WTC11 (cell line): ENCODE data around the gene SULT2B1. TPM values are rescaled to one million over a fixed set of nuclear protein-coding genes. Genes with fewer than 3 reads are reported as not detected.

Source experiments
- ATAC-seq: fragments of 200-7000 bp; cut with Tn5 transposase; 2 replicates; pipeline ENCODE4 v1.10.0; 2021; ENCODE audit warnings: mild to moderate bottlenecking, moderate library complexity
- CTCF ChIA-PET: fragments of 300-600 bp; sonication (Branson Sonifier 250); formaldehyde crosslinking; loops from one replicate; lab custom pipeline; 2021; ENCODE audit warnings: antibody characterized with exemption; lab: Charles Lee
- POLR2A ChIA-PET: fragments of 350-600 bp; sonication (Branson Sonifier 250); formaldehyde crosslinking; loops from one replicate; lab custom pipeline; 2021; ENCODE audit warnings: antibody characterized with exemption; lab: Charles Lee
- DNase-seq: peaks from one replicate; pipeline ENCODE4 v3.0.0; 2021; ENCODE audit warnings: low spot score
- H3K27ac Mint-ChIP-seq: 2 replicates; pipeline ENCODE4 v1.8.0; 2021; ENCODE audit warnings: mixed read lengths
- H3K27me3 Mint-ChIP-seq: 2 replicates; pipeline ENCODE4 v1.8.0; 2021; ENCODE audit warnings: low read depth, mild to moderate bottlenecking, moderate library complexity, mixed read lengths
- H3K36me3 Mint-ChIP-seq: 2 replicates; pipeline ENCODE4 v1.8.0; 2021; ENCODE audit warnings: mixed read lengths
- H3K4me1 Mint-ChIP-seq: 2 replicates; pipeline ENCODE4 v1.8.0; 2022; ENCODE audit warnings: mixed read lengths
- H3K4me3 Mint-ChIP-seq: 2 replicates; pipeline ENCODE4 v1.8.0; 2021; ENCODE audit warnings: mild to moderate bottlenecking, moderate library complexity, mixed read lengths
- H3K9me3 Mint-ChIP-seq: 2 replicates; pipeline ENCODE4 v1.8.0; 2021; ENCODE audit warnings: mixed read lengths
- AR ChIP-seq: fragments of 250-450 bp; sonication (Bioruptor Pico); IDR thresholded peaks from 2 replicates; pipeline ENCODE4 v1.9.0; 2021; ENCODE audit warnings: mild to moderate bottlenecking
- ARID4B ChIP-seq: sonication (generic); formaldehyde crosslinking; IDR thresholded peaks from 2 replicates; pipeline ENCODE4 v1.8.0; 2023; ENCODE audit warnings: missing genetic modification reagents, mild to moderate bottlenecking, borderline replicate concordance
- ATF2 ChIP-seq: sonication (generic); formaldehyde crosslinking; IDR thresholded peaks from 2 replicates; pipeline ENCODE4 v1.8.1; 2022; ENCODE audit warnings: low read depth, missing genetic modification reagents, borderline replicate concordance
- EMX1 ChIP-seq: fragments of 250-450 bp; sonication (Bioruptor Pico); IDR thresholded peaks from 2 replicates; pipeline ENCODE4 v1.8.0; 2021; ENCODE audit warnings: mild to moderate bottlenecking
- ESRRA ChIP-seq: sonication (generic); formaldehyde crosslinking; IDR thresholded peaks from 2 replicates; pipeline ENCODE4 v1.8.1; 2022; ENCODE audit warnings: mild to moderate bottlenecking, missing genetic modification reagents, borderline replicate concordance
- FOXP1 ChIP-seq: sonication (generic); formaldehyde crosslinking; IDR thresholded peaks from 2 replicates; pipeline ENCODE4 v1.8.0; 2022; ENCODE audit warnings: missing genetic modification reagents, mild to moderate bottlenecking, moderate library complexity, borderline replicate concordance
- GTF2I ChIP-seq: fragments of 250-450 bp; sonication (Bioruptor Pico); conservative IDR thresholded peaks from 2 replicates; pipeline ENCODE4 v1.4.0; 2021; ENCODE audit warnings: mild to moderate bottlenecking
- HMGA2 ChIP-seq: fragments of 250-450 bp; sonication (Bioruptor Pico); IDR thresholded peaks from 2 replicates; pipeline ENCODE4 v1.4.0; 2021; ENCODE audit warnings: mild to moderate bottlenecking, moderate library complexity
- TEAD1 ChIP-seq: sonication (generic); formaldehyde crosslinking; IDR thresholded peaks from 2 replicates; pipeline ENCODE4 v1.8.0; 2022; ENCODE audit warnings: mild to moderate bottlenecking, missing genetic modification reagents
- USF2 ChIP-seq: sonication (generic); formaldehyde crosslinking; IDR thresholded peaks from 2 replicates; pipeline ENCODE4 v1.8.1; 2023; ENCODE audit warnings: mild to moderate bottlenecking, missing genetic modification reagents, moderate library complexity
- ZNF281 ChIP-seq: sonication (generic); formaldehyde crosslinking; IDR thresholded peaks from 2 replicates; pipeline ENCODE4 v1.8.0; 2023; ENCODE audit warnings: mild to moderate bottlenecking, missing genetic modification reagents
- ZNF423 ChIP-seq: fragments of 250-450 bp; sonication (Bioruptor Pico); IDR thresholded peaks from 2 replicates; pipeline ENCODE4 v2.1.2; 2022; ENCODE audit warnings: mild to moderate bottlenecking, moderate library complexity
- ZNF671 ChIP-seq: fragments of 250-450 bp; sonication (Bioruptor Pico); IDR thresholded peaks from 2 replicates; pipeline ENCODE4 v1.8.0; 2021; ENCODE audit warnings: mild to moderate bottlenecking
- total RNA-seq: library from RNA; stranded (reverse); gene quantifications from 3 replicates; pipeline ENCODE4 v1.2.3, GENCODE V29; 2021
- TF ChIP-seq, protein P1 (sequence below): fragments of 250-450 bp; sonication (Bioruptor Pico); IDR thresholded peaks from 2 replicates; pipeline ENCODE4 v1.8.0; 2021; ENCODE audit warnings: mild to moderate bottlenecking

The SULT2B1 gene
- total RNA-seq, 1 experiment from 2014 or later, result 0.96 TPM

- TF ChIP-seq GTF2I (CRISPR knock-in tag) (no peak), EMX1 (CRISPR knock-in tag) (no peak), USF2 (no peak), ZNF281 (CRISPR knock-in tag) (no peak), ATF2 (CRISPR knock-in tag) (no peak), FOXP1 (CRISPR knock-in tag) (no peak), HMGA2 (CRISPR knock-in tag) (no peak)
- TF ChIP-seq, protein P1, sequence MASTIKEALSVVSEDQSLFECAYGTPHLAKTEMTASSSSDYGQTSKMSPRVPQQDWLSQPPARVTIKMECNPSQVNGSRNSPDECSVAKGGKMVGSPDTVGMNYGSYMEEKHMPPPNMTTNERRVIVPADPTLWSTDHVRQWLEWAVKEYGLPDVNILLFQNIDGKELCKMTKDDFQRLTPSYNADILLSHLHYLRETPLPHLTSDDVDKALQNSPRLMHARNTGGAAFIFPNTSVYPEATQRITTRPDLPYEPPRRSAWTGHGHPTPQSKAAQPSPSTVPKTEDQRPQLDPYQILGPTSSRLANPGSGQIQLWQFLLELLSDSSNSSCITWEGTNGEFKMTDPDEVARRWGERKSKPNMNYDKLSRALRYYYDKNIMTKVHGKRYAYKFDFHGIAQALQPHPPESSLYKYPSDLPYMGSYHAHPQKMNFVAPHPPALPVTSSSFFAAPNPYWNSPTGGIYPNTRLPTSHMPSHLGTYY (CRISPR knock-in tag), result no peak
Observed at GRCh38 chr19:48512504-48513288, 39.3 kb upstream of the SULT2B1 start (continued).

DNA sequence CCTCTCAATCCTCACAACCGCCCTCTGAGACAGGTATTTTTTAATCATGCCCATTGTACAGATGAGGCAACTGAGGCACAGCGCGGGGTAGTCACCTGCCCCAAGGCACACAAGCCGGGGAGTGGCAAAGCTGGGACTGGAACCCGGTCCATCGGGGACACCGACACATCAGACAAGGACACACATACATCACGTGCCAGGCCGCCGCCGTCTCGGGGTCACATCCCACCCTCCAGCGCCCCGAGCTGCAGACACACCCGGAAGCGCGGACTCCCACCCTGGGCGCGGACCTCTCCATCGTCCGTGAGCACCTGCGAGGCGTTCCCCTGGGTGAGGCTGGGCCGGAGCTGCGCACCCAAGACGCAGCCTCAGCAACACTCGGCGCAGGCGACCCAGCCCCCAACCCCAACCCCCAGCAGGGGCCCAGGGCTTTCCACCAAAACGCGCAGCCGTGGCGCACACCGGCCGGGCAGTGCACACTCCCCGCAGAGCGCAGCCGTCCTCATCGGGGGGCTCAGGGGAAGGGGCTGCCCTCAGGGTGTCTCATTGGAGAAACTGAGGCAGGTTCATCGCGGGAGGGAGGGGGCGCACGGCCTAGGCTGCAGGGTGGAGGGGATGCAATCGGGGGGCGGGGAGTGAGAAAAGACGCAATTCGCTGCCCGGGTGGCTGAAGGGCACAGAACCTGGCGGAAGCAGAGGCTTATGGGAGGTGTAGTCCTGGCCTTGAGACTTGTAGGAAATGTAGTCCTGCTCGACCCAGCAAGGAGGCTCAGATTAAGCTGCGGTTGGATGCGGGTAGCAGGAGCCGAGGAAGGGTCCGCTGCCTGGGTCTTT is 38.5 kb upstream of the SULT2B1 start:
- DNase-seq (peak; percentile 83), ATAC-seq (peak; percentile 83)
- Mint-ChIP-seq H3K4me3 (no peak overlapping the region), H3K36me3 (no peaks in the 10 kb centered on the region), H3K9me3 (no peaks in the 10 kb centered on the region), H3K4me1 (peaks cover 18% of the 10 kb centered on the region), H3K27ac (peak overlapping the region; percentile 51; the same call in 1 of the 2 replicates), H3K27me3 (no peaks in the 10 kb centered on the region; the same call in 1 of the 2 replicates)
- ChIA-PET POLR2A (interaction anchor here (0.6 to 1.5 kb wide), 5 partner anchors 39 to 117 kb away, joined by 3 to 7 read pairs (median 4); no protein-coding TSS in a partner anchor), CTCF (interaction anchor here (0.6 to 1.5 kb wide), 11 partner anchors 11 to 163 kb away, joined by 3 to 12 read pairs (median 4); no protein-coding TSS in a partner anchor)
- TF ChIP-seq ZNF671 (CRISPR knock-in tag), result no peak
- no peak for TF ChIP-seq HMGA2 (CRISPR knock-in tag)
- TF ChIP-seq ZNF423 (CRISPR knock-in tag), result peak; percentile 42; the same call in 1 of the 2 replicates
- peak; percentile 78; the same call in 1 of the 2 replicates for TF ChIP-seq ESRRA (CRISPR knock-in tag)
- TF ChIP-seq, protein P1 (CRISPR knock-in tag), result no peak
- peak; percentile 72; the same call in 1 of the 2 replicates for TF ChIP-seq ARID4B
- TF ChIP-seq AR (CRISPR knock-in tag), result no peak
- TF ChIP-seq TEAD1, result no peak
